NOMO-1 treated with DMSO at 0.1 percent for 48 hours (cell line): Measurements from ENCODE around the gene RGPD8.

Experiments used
- DNase-seq: peaks from one replicate; lab custom pipeline; 2025; ENCODE audit not compliant: unreplicated experiment; lab: John Stamatoyannopoulos, UW

RGPD8 gene

DNA sequence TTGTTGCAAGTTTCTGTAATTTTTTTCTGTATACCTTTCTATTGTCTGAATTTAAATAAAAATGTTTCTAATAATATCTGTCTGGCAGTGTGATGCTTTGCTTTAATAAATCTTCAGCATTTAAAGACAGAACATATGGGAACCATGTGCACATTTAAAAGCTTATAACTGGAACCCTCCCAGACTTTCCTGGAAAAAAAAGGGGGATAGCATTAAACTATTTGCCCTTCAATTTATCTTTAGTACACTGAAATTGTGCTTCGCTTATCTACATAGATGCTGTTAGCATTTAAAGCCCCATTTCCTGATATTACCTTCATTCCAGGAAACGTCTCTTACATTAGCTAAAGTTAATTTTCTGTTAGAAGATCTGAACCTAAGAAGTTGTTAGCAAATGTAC lies 93.5 kb downstream of the RGPD8 start:
- DNase-seq = no peak

DNA sequence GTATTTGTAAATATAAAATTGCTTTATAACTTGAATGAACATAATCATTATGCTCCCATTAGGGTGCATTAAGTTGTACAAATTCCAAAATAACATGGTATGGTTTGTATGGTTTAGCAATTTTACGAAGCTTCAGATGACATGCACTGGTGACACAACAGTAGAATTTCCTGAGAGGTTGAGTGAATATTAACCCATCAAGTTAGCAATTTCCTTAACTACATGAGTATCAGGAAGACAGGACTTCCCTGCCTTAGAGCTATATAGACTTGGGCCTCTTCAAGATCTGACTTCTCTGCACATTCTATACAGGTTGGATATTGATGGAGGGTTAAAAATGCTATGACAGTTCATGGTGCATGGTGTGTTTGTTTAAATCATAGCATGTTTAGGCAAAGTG lies 97.8 kb downstream of the RGPD8 start:
- DNase-seq = no peak

DNA sequence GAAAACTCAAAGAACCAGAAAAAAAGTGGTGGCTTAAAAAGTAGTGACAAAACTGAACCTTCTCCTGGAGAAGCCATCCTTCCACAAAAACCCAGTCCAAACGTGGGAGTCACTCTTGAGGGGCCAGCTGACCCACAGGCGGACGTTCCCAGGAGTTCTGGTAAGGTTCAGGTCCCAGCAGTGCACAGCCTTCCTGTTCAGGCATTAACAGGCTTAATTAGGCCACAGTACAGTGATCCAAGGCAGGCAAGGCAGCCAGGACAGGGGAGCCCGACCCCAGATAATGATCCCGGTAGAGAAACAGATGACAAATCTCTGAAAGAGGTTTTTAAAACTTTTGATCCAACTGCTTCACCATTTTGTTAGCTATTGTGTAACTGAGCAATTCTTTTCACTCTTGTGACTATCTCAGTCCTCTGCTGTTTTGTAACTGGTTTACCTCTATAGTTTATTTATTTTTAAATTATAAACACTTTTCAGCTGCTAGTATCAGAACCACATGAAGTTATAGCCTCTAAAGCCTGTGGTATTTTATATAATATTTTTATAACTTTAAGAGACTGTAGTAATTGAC lies 101.2 kb downstream of the RGPD8 start:
- no peak for DNase-seq

DNA sequence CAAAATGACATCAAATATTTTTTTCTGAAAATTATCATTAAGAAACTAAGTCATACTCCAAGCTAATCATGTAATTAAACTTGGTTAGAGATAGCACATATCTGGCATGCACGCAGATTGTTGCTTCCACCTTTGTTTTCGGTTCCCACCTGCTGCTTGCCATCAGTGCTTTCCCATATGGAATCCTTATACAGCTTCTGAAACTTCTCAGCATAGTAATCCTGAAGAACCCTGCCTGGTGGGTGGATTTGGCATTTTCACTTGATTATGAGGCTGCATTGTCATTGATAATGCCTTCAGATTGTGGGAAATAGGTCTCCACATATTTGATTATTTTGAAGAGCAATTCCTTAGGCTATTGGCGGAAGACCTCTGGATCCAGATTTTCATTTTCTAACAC lies 110.5 kb downstream of the RGPD8 start:
- DNase-seq = no peak

DNA sequence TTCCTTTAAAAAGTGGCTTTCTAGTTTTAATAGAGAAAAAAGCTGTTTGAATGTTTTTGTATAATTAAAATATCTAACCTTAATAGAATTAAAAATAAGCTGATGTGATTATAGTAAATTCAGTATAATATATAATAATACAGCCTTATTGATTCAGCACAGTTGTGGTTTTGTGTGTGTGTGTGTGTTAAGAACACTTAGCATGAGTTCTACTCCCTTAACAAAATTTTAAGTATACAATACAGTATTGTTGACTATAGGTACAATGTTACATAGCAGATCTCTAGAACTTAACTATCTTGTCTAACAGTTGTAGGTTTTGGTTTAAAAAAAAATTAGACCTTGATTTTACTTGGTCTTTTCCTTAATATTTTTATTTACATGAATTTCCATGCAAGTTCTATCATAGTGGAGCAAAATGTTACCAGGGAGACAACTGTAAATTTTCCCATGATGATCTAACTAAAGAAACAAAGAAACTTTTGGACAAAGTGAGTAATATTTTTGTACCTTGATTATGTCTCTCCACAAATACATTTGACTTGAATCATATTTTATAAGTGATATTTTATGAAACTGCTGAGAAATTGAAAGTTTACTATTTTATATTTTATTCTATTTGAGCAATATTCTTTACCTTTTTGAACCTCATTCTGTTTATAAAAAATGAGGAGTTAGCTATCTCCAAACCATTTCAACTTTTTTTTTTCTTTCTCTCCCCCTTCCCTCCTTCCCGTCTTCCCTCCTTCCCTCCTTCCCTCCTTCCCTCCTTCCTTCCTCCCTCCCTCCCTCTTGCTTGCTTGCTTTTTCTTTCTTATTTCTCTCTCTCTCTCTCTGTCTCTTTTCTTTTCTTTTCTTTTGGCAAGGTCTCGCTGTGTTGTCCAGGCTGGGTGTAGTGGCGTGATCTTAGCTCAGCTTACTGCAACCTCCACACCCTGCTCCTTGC lies 111.8 kb downstream of the RGPD8 start:
- no peak for DNase-seq
